HG02571 (cell line): ENCODE data around the gene NLGN1.

Experiments
- ATAC-seq: cut with Tn5 transposase; IDR thresholded peaks from one replicate; pipeline ENCODE4 v1.9.1; 2021; ENCODE audit warnings: mild to moderate bottlenecking, moderate library complexity; ENCODE audit not compliant: unreplicated experiment

The NLGN1 gene

GRCh38 chr3:173703771-173704170 lies 306.2 kb downstream of the NLGN1 start:
- no peak for ATAC-seq

- ATAC-seq, result no peak
Measured at GRCh38 chr3:173706630-173707029, 309.1 kb downstream of the NLGN1 start.

GRCh38 chr3:173708191-173708590 lies 310.6 kb downstream of the NLGN1 start:
- no peak for ATAC-seq

GRCh38 chr3:173709026-173709425 lies 311.5 kb downstream of the NLGN1 start:
- ATAC-seq, result no peak

GRCh38 chr3:173711619-173712018 lies 314.1 kb downstream of the NLGN1 start:
- no peak for ATAC-seq

- ATAC-seq, result no peak
Measured at GRCh38 chr3:173719585-173719984, 322.0 kb downstream of the NLGN1 start.

GRCh38 chr3:173725507-173725906 lies 328.0 kb downstream of the NLGN1 start:
- no peak for ATAC-seq

- ATAC-seq, result no peak
Measured at GRCh38 chr3:173730391-173730790, 332.8 kb downstream of the NLGN1 start.

GRCh38 chr3:173732237-173732636 lies 334.7 kb downstream of the NLGN1 start:
- no peak for ATAC-seq

- no peak for ATAC-seq
Measured at GRCh38 chr3:173733029-173733652, 335.6 kb downstream of the NLGN1 start.

GRCh38 chr3:173734473-173734872 lies 336.9 kb downstream of the NLGN1 start:
- no peak for ATAC-seq

- ATAC-seq, result no peak
Measured at GRCh38 chr3:173734895-173735294, 337.4 kb downstream of the NLGN1 start.

- ATAC-seq, result no peak
Measured at GRCh38 chr3:173735841-173736240, 338.3 kb downstream of the NLGN1 start.

- no peak for ATAC-seq
Measured at GRCh38 chr3:173737167-173737808, 339.7 kb downstream of the NLGN1 start.

GRCh38 chr3:173739726-173740125 lies 342.2 kb downstream of the NLGN1 start:
- no peak for ATAC-seq

GRCh38 chr3:173742491-173742890 lies 344.9 kb downstream of the NLGN1 start:
- ATAC-seq, result no peak

- ATAC-seq, result no peak
Measured at GRCh38 chr3:173743111-173743510, 345.6 kb downstream of the NLGN1 start.

- ATAC-seq, result no peak
Measured at GRCh38 chr3:173743516-173743915, 346.0 kb downstream of the NLGN1 start.

GRCh38 chr3:173744479-173744878 lies 346.9 kb downstream of the NLGN1 start:
- no peak for ATAC-seq

- ATAC-seq, result no peak
Measured at GRCh38 chr3:173744895-173745294, 347.4 kb downstream of the NLGN1 start.

- ATAC-seq, result no peak
Measured at GRCh38 chr3:173745952-173746682, 348.6 kb downstream of the NLGN1 start.

- ATAC-seq, result no peak
Measured at GRCh38 chr3:173747427-173747826, 349.9 kb downstream of the NLGN1 start.
